Spinal cord (tissue), 10 donors: Measurements from ENCODE around the gene LIMK1. TPM values are rescaled to one million over a fixed set of nuclear protein-coding genes. Genes with fewer than 3 reads are reported as not detected.

Source experiments
- DNase-seq, 6 donors: peaks; one replicate each; pipeline versions ENCODE4 v3.0.0 to v3.0.0-alpha.2; 2013 to 2015; ENCODE audit warnings: low spot score in 6 of 6, low read depth in 4 of 6
- H3K27ac ChIP-seq: one replicate; pipeline ENCODE4 v1.5.1; 2013; ENCODE audit warnings: low read depth, low read length, control low read depth
- H3K27me3 ChIP-seq: one replicate; pipeline ENCODE4 v1.6.1; 2013; ENCODE audit warnings: low read length; ENCODE audit not compliant: control insufficient read depth, insufficient read depth
- H3K36me3 ChIP-seq: one replicate; pipeline ENCODE4 v1.6.1; 2013; ENCODE audit warnings: low read length; ENCODE audit not compliant: control insufficient read depth, insufficient read depth
- H3K4me1 ChIP-seq: one replicate; pipeline ENCODE4 v1.6.1; 2013; ENCODE audit warnings: low read length; ENCODE audit not compliant: control insufficient read depth, insufficient read depth
- H3K4me3 ChIP-seq: one replicate; pipeline ENCODE4 v1.5.1; 2013; ENCODE audit warnings: low read depth, low read length, control low read depth
- H3K9me3 ChIP-seq: one replicate; pipeline ENCODE4 v1.6.1; 2013; ENCODE audit warnings: low read length; ENCODE audit not compliant: control insufficient read depth, insufficient read depth
- WGBS: methylation state at CpG from one replicate; pipeline ENCODE4 v1.1.5; 2013; ENCODE audit warnings: missing lambda C conversion rate; ENCODE audit not compliant: insufficient coverage; 5-methylcytosine and 5-hydroxymethylcytosine counted together
- polyA plus RNA-seq, 2 donors: library from polyadenylated mRNA; unstranded; fragments of 120-200 nt; gene quantifications; one replicate each; pipeline ENCODE4 v1.2.1, GENCODE V29; 2013; ENCODE audit not compliant: insufficient read length in 2 of 2
- total RNA-seq, 2 donors: library from RNA; depleted of rRNA in 1 of 2; stranded (reverse); fragments of 120-200 nt in 1 of 2; fragments of >200 nt in 1 of 2; gene quantifications; one replicate each; pipeline versions ENCODE4 v1.2.3 to v1.2.4, GENCODE V29; 2013 to 2014
- donor health status: healthy.

Gene LIMK1
- total and polyA plus RNA-seq, 4 donors = 26.3 to 81.5 (median 58.5) TPM

DNA sequence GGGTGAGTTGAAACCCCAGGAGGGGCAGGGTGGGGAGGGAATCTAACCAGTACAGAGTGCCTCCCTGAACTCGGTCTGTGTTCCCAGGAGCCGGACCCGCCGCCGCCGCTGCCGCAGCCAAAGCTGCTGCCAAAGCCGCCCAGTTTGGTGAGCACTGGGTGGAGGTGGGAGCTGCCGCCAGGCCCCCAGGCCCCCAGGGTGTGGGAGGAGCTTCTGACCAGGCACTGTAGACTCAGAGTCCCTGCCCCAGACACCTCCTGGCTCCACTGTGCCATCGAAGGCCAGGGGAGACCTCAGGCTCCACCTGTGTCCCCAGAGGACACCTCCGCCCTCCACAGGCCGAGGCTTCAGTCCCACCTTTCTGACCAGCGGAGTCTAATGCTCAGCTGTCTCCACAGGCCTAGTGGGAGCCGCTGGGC is 20.4 kb upstream of the LIMK1 start:
- Histone ChIP-seq H3K4me3 (no peak overlapping the region), H3K9me3 (no peaks in the 10 kb centered on the region), H3K36me3 (peaks cover 68% of the 10 kb centered on the region), H3K4me1 (peaks cover 10% of the 10 kb centered on the region), H3K27me3 (no peaks in the 10 kb centered on the region), H3K27ac (no peak overlapping the region)
- no peak for DNase-seq
- 91% methylated on average over 14 of the region's 14 CpGs for WGBS

DNA sequence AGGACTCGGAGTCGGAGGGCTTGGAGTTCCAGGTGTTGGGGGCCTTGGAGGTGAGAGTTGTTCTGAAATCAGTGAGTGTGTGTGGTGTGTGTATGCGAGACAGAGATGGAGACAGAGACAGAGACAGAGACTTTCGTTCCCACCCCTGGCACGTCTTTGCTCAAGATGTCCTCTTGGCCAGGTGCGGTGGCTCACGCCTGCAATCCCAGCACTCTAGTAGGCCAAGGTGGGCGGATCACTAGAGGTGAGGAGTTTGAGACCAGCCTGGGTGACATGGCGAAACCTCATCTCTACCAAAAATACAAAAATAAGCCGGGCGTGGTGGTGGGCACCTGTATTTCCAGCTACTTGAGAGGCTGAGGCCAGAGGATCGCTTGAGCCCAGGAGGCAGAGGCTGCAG is 20.0 kb upstream of the LIMK1 start:
- WGBS = 98% methylated on average over 11 of the region's 12 CpGs
- no peak for DNase-seq
- Histone ChIP-seq H3K36me3 (peaks cover 70% of the 10 kb centered on the region), H3K4me3 (no peak overlapping the region), H3K27ac (no peak overlapping the region), H3K9me3 (no peaks in the 10 kb centered on the region), H3K27me3 (no peaks in the 10 kb centered on the region), H3K4me1 (peaks cover 13% of the 10 kb centered on the region)

GRCh38 chr7:74064696-74065095 is 18.9 kb upstream of the LIMK1 start:
- no peak for DNase-seq
- peaks cover 13% of the 10 kb centered on the region for H3K4me1 ChIP-seq
- no peaks in the 10 kb centered on the region for H3K27me3 ChIP-seq
- no peak overlapping the region for H3K27ac ChIP-seq
- peaks cover 73% of the 10 kb centered on the region for H3K36me3 ChIP-seq
- H3K4me3 ChIP-seq = no peak overlapping the region
- no peaks in the 10 kb centered on the region for H3K9me3 ChIP-seq
- 86% methylated on average over 1 of the region's 4 CpGs for WGBS

DNA sequence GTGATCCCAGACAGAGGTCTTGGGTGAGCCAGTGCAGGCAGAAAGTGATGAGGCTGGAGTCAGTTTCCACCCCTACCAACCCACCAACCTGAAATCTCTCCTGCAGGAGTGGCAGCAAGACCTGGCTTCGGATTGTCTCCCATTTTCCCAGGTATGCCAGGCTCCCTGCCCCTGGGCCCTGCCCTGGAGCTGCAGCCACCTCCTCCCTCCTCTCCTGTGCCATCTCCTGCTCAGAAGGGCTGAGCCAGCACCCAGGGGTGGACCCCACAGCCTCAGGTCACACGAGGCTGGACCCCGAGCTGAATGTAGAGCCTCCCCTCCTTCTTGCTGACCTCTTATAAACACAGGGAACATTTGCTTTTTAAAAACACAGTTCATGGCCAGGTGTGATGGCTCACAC is 17.0 kb upstream of the LIMK1 start:
- Histone ChIP-seq H3K36me3 (peaks cover 55% of the 10 kb centered on the region), H3K27ac (no peak overlapping the region), H3K9me3 (no peaks in the 10 kb centered on the region), H3K27me3 (no peaks in the 10 kb centered on the region), H3K4me3 (no peak overlapping the region), H3K4me1 (peaks cover 12% of the 10 kb centered on the region)
- 91% methylated on average over 3 of the region's 3 CpGs for WGBS
- DNase-seq = no peak

- whole genome bisulfite sequencing = 87% methylated on average over 12 of the region's 20 CpGs
- H3K9me3 ChIP-seq = no peaks in the 10 kb centered on the region
- no peak for DNase-seq
- no peaks in the 10 kb centered on the region for H3K27me3 ChIP-seq
- peaks cover 4% of the 10 kb centered on the region for H3K4me1 ChIP-seq
- peaks cover 36% of the 10 kb centered on the region for H3K36me3 ChIP-seq
- no peak overlapping the region for H3K27ac ChIP-seq
- H3K4me3 ChIP-seq = no peak overlapping the region
Measured at GRCh38 chr7:74068378-74069085, 15.1 kb upstream of the LIMK1 start.

GRCh38 chr7:74069086-74069541 is 14.5 kb upstream of the LIMK1 start:
- Histone ChIP-seq H3K4me3 (no peak overlapping the region), H3K9me3 (no peaks in the 10 kb centered on the region), H3K4me1 (peaks cover 4% of the 10 kb centered on the region), H3K27ac (no peak overlapping the region), H3K36me3 (peaks cover 32% of the 10 kb centered on the region), H3K27me3 (no peaks in the 10 kb centered on the region)
- DNase-seq = no peak
- 93% methylated on average over 13 of the region's 16 CpGs for WGBS

DNA sequence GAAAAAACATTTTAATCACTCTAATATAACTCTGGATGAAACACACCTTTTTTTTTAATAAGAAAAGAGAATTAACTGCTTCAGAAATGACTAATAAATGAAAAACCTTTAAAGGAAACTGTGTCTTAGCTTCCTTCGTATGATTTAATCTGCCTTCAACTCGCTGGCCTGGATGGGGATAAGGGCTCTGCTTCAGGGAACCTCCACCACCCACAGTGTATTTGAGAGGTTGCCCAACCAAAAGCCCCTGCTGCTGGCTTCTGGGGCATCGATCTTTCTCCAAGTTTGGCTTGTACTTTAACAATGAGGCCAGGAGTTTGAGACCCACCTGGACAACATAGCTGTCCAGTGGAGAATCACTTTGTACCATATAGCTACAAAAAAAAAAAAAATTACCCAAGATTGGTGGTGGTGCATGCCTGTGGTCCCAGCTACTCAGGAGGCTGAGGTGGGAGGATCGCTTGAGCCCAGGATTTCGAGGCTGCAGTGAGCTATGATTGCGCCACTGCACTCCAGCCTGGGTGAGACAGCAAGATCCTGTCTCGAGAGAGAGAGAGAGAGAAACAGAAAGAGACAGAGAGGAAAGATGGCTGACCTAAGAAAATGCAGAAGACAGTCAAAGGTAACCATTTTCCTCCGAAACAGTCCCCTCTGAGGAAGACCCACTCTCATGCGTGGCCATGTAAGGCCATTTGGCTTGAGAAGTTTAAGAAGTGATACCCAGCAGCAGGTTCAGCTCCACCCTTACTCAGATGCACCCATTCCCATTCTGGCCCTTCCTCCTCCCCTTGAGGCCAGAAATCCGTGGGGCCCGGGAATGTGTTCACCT is 13.6 kb upstream of the LIMK1 start:
- H3K4me3 ChIP-seq = no peak overlapping the region
- H3K36me3 ChIP-seq = peaks cover 28% of the 10 kb centered on the region
- no peak overlapping the region for H3K27ac ChIP-seq
- 79% methylated on average over 10 of the region's 11 CpGs for WGBS
- H3K9me3 ChIP-seq = no peaks in the 10 kb centered on the region
- H3K4me1 ChIP-seq = peaks cover 4% of the 10 kb centered on the region
- DNase-seq = no peak
- H3K27me3 ChIP-seq = no peaks in the 10 kb centered on the region

DNA sequence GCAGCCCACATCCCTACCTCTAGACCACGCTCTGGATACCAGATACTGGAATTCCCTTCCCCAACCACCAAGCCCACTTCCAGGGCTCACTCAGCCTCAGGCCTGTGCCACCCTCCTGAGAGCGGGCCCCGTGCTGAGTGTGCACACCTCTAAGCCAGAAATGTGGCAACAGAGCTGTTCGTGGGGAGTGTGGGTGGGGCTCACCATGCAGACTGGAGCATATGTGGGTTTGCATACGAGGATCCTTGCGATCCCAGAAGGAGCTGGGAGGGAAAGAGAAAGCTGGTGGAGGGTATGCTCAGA is 13.0 kb upstream of the LIMK1 start:
- no peaks in the 10 kb centered on the region for H3K9me3 ChIP-seq
- no peak overlapping the region for H3K27ac ChIP-seq
- no peaks in the 10 kb centered on the region for H3K27me3 ChIP-seq
- peaks cover 23% of the 10 kb centered on the region for H3K36me3 ChIP-seq
- no peak overlapping the region for H3K4me3 ChIP-seq
- peaks cover 4% of the 10 kb centered on the region for H3K4me1 ChIP-seq
- DNase-seq = no peak
- 83% methylated on average over 6 of the region's 6 CpGs for WGBS

GRCh38 chr7:74071121-74071520 is 12.5 kb upstream of the LIMK1 start:
- Histone ChIP-seq H3K27me3 (no peaks in the 10 kb centered on the region), H3K27ac (no peak overlapping the region), H3K36me3 (peaks cover 18% of the 10 kb centered on the region), H3K4me1 (peaks cover 4% of the 10 kb centered on the region), H3K4me3 (no peak overlapping the region), H3K9me3 (no peaks in the 10 kb centered on the region)
- WGBS = 100% methylated on average over 3 of the region's 3 CpGs
- DNase-seq = no peak

GRCh38 chr7:74074770-74075169 is 8.8 kb upstream of the LIMK1 start:
- H3K36me3 ChIP-seq = no peaks in the 10 kb centered on the region
- H3K4me3 ChIP-seq = no peak overlapping the region
- no peak overlapping the region for H3K27ac ChIP-seq
- H3K4me1 ChIP-seq = no peaks in the 10 kb centered on the region
- no peaks in the 10 kb centered on the region for H3K27me3 ChIP-seq
- peak in 2 of 6 donors; percentile 30 to 55 for DNase-seq
- H3K9me3 ChIP-seq = no peaks in the 10 kb centered on the region
- WGBS = no CpG with 5 or more reads among the region's 1 CpG
